Colonic mucosa (tissue), 4 donors: Measurements from ENCODE around the gene EFR3B. TPM values are rescaled to one million over a fixed set of nuclear protein-coding genes. Genes with fewer than 3 reads are reported as not detected.

ENCODE experiments used
- DNase-seq: peaks from one replicate; pipeline ENCODE4 v3.0.0-alpha.2; 2020
- H3K27ac ChIP-seq: fragments of 200-600 bp; one replicate; pipeline ENCODE4 v1.8.0; 2021
- H3K27me3 ChIP-seq: fragments of 200-600 bp; one replicate; pipeline ENCODE4 v1.8.0; 2021
- H3K36me3 ChIP-seq: fragments of 200-600 bp; one replicate; pipeline ENCODE4 v1.8.0; 2021
- H3K4me1 ChIP-seq: fragments of 200-600 bp; one replicate; pipeline ENCODE4 v1.8.0; 2021; ENCODE audit warnings: mild to moderate bottlenecking
- H3K4me3 ChIP-seq: fragments of 200-600 bp; one replicate; pipeline ENCODE4 v1.8.0; 2021
- H3K9ac ChIP-seq, 2 donors: one replicate each; pipeline ENCODE4 v1.7.0; 2013; ENCODE audit warnings: control low read depth in 2 of 2, low read depth in 2 of 2, low read length in 2 of 2
- H3K9me3 ChIP-seq: fragments of 200-600 bp; one replicate; pipeline ENCODE4 v1.8.0; 2021
- CTCF ChIP-seq: fragments of 200-600 bp; IDR thresholded peaks from one replicate; pipeline ENCODE4 v1.8.0; 2022; ENCODE audit warnings: antibody characterized with exemption, mild to moderate bottlenecking
- intact Hi-C: fragments of 100-400 bp; cut with DNase I; formaldehyde crosslinking; loops from one replicate; pipeline ENCODE4 v1.14.1; 2022
- total RNA-seq, 2 donors: library from RNA; stranded (reverse); fragmentation: NEBNext Ultra II Directional in 1 of 2; extraction: Animal tissue kit (Norgen Biotek cat#: 25700) in 1 of 2; gene quantifications; one replicate each; pipeline ENCODE4 v1.2.1, GENCODE V29; 2021
- donor health status: healthy.
- donor health status: DM: no; HTN: no; CAD: no.
- donor health status: DM: no; HTN: no; CAD: no.

The EFR3B gene
- total RNA-seq, 2 donors from 2014 or later, result 1.7 to 1.8 TPM

- Histone ChIP-seq H3K27me3 (peaks cover 37% of the 10 kb centered on the region), H3K9ac (no peak overlapping the region), H3K4me1 (no peaks in the 10 kb centered on the region), H3K9me3 (no peaks in the 10 kb centered on the region), H3K27ac (no peak overlapping the region), H3K36me3 (no peaks in the 10 kb centered on the region), H3K4me3 (no peak overlapping the region)
- no peak for TF ChIP-seq CTCF
- no peak for DNase-seq
- intact Hi-C loops, result no loop called here
Observed at GRCh38 chr2:25169073-25169470, 127.2 kb downstream of the EFR3B start.

GRCh38 chr2:25170888-25171287 is 129.0 kb downstream of the EFR3B start:
- intact Hi-C loops, result no loop called here
- peaks cover 33% of the 10 kb centered on the region for H3K27me3 ChIP-seq

GRCh38 chr2:25173719-25174118 is 131.8 kb downstream of the EFR3B start:
- Histone ChIP-seq H3K4me1 (no peaks in the 10 kb centered on the region), H3K4me3 (no peak overlapping the region), H3K36me3 (no peaks in the 10 kb centered on the region), H3K9ac (no peak overlapping the region), H3K27me3 (peaks cover 11% of the 10 kb centered on the region), H3K9me3 (no peaks in the 10 kb centered on the region), H3K27ac (no peak overlapping the region)
- no peak for DNase-seq
- intact Hi-C loops, result no loop called here
- no peak for TF ChIP-seq CTCF

More at GRCh38 chr2:25170888-25171287, 129.0 kb downstream of the EFR3B start:
- Histone ChIP-seq H3K36me3 (no peaks in the 10 kb centered on the region), H3K4me3 (no peak overlapping the region), H3K9me3 (no peaks in the 10 kb centered on the region), H3K9ac (no peak overlapping the region), H3K4me1 (no peaks in the 10 kb centered on the region), H3K27ac (no peak overlapping the region)
- TF ChIP-seq CTCF, result no peak
- no peak for DNase-seq

GRCh38 chr2:25174192-25174861 is 132.5 kb downstream of the EFR3B start:
- intact Hi-C loops, result no loop called here
- H3K9me3 ChIP-seq, result no peaks in the 10 kb centered on the region
- H3K27me3 ChIP-seq, result peaks cover 5% of the 10 kb centered on the region
- H3K4me1 ChIP-seq, result no peaks in the 10 kb centered on the region
- no peak overlapping the region for H3K9ac ChIP-seq
- no peak for TF ChIP-seq CTCF
- DNase-seq, result no peak
- H3K4me3 ChIP-seq, result no peak overlapping the region
- H3K36me3 ChIP-seq, result no peaks in the 10 kb centered on the region
- no peak overlapping the region for H3K27ac ChIP-seq

GRCh38 chr2:25176138-25176537 is 134.3 kb downstream of the EFR3B start:
- no peaks in the 10 kb centered on the region for H3K36me3 ChIP-seq
- TF ChIP-seq CTCF, result no peak
- intact Hi-C loops, result no loop called here

More at GRCh38 chr2:25176138-25176537, 134.3 kb downstream of the EFR3B start:
- no peaks in the 10 kb centered on the region for H3K9me3 ChIP-seq
- no peak overlapping the region for H3K4me3 ChIP-seq
- no peak overlapping the region for H3K27ac ChIP-seq
- no peaks in the 10 kb centered on the region for H3K27me3 ChIP-seq
- DNase-seq, result no peak
- no peak overlapping the region for H3K9ac ChIP-seq
- H3K4me1 ChIP-seq, result no peaks in the 10 kb centered on the region
